Liver (tissue), 3 donors: ENCODE measurements around the gene HDGFL3.

Source experiments
- CTCF ChIP-seq: fragments of 150-350 bp; IDR thresholded peaks from 2 replicates; pipeline ENCODE4 v1.5.1; 2017; ENCODE audit warnings: improper control_type of control experiment, low read depth, low read length; ENCODE audit not compliant: missing input control
- FOXA1 ChIP-seq: IDR thresholded peaks from 2 replicates; pipeline ENCODE4 v1.6.1; 2016; ENCODE audit warnings: antibody characterized with exemption
- FOXA2 ChIP-seq: IDR thresholded peaks from 2 replicates; pipeline ENCODE4 v1.6.1; 2016; ENCODE audit warnings: antibody characterized with exemption
- GABPA ChIP-seq, 2 donors: IDR thresholded peaks in 1 of 2; conservative IDR thresholded peaks in 1 of 2; 2 replicates each; pipeline ENCODE4 v1.6.1; 2016; ENCODE audit warnings: antibody characterized with exemption in 2 of 2, mild to moderate bottlenecking in 1 of 2, moderate library complexity in 1 of 2
- HNF4G ChIP-seq: IDR thresholded peaks from 2 replicates; pipeline ENCODE4 v1.6.1; 2016; ENCODE audit warnings: antibody characterized with exemption
- JUND ChIP-seq, 2 donors: IDR thresholded peaks; 2 replicates each; pipeline ENCODE4 v1.6.1; 2016; ENCODE audit warnings: antibody characterized with exemption in 2 of 2
- MAX ChIP-seq: IDR thresholded peaks from 2 replicates; pipeline ENCODE4 v1.6.1; 2016; ENCODE audit warnings: antibody characterized with exemption
- NR2F2 ChIP-seq: IDR thresholded peaks from 2 replicates; pipeline ENCODE4 v1.6.1; 2016; ENCODE audit warnings: antibody characterized with exemption
- REST ChIP-seq: IDR thresholded peaks from 2 replicates; pipeline ENCODE4 v1.6.1; 2016; ENCODE audit warnings: antibody characterized with exemption, mild to moderate bottlenecking
- RXRA ChIP-seq, 2 donors: IDR thresholded peaks; 2 replicates each; pipeline ENCODE4 v1.6.1; 2017 to 2018; ENCODE audit warnings: antibody characterized with exemption in 2 of 2, mild to moderate bottlenecking in 1 of 2
- SP1 ChIP-seq: IDR thresholded peaks from 2 replicates; pipeline ENCODE4 v1.6.1; 2018; ENCODE audit warnings: antibody characterized with exemption, mild to moderate bottlenecking
- TAF1 ChIP-seq: conservative IDR thresholded peaks from 2 replicates; pipeline ENCODE4 v1.6.1; 2016; ENCODE audit warnings: antibody characterized with exemption, mild to moderate bottlenecking
- YY1 ChIP-seq: IDR thresholded peaks from 2 replicates; pipeline ENCODE4 v1.6.1; 2016; ENCODE audit warnings: antibody characterized with exemption, mild to moderate bottlenecking
- TF ChIP-seq, protein P1 (sequence below): IDR thresholded peaks from 2 replicates; pipeline ENCODE4 v1.6.1; 2016; ENCODE audit warnings: antibody characterized with exemption
- donor health status: healthy.
- donor health status: healthy.

DNA sequence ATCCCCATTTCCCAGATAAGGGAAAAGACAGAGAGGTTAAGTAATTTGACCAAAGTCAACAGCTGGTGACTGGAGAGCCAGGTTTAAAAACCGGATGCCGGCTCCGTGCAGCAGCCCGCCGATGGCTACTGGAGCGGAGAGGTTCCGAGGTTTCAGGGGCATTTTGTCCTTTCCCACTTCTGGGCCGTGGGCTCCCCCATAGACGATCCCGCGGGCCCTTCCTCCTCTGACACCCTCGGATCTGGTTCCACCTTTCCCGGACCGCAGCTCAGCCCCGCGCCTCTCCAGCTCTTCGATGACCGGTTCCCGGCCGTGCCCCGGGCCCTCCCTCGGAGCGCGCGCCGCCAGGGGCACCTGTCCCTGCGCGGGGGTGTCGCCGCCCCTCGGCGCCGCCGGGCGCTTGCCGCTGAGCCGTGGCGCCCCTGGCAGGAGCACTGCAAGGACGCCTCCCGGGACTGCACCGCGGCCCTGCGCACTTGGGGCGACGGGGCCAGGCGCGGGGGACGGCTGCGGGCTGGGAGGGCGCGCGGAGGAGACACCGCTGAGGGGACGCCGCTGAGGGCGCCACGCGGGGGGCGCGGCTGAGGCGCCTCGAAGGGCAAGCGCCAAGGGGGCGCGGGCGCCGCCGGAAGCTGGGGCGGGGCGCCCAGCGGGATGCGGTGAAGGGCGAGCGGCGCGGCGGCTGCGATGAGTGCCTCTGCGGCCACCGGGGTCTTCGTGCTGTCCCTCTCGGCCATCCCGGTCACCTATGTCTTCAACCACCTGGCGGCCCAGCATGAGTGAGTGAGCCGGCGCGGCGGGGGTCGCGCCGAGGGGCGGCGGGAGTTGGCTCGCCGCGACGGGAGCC lies 100.4 kb downstream of the HDGFL3 start, which contains the start of gene TM6SF1:
- TF ChIP-seq CTCF (no peak), REST (no peak), HNF4G (no peak), RXRA (IDR thresholded peaks at IDR 0.05) (no peak), FOXA1 (no peak), SP1 (no peak), FOXA2 (no peak), YY1 (no peak), MAX (no peak), NR2F2 (no peak), GABPA (IDR thresholded peaks at IDR 0.05 in 1 of 2, conservative IDR thresholded peaks at IDR 0.05 in 1 of 2) (no peak), JUND (IDR thresholded peaks at IDR 0.05) (no peak), TAF1 (no peak)
- TF ChIP-seq, protein P1, sequence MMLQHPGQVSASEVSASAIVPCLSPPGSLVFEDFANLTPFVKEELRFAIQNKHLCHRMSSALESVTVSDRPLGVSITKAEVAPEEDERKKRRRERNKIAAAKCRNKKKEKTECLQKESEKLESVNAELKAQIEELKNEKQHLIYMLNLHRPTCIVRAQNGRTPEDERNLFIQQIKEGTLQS: no peak
